ENCODE measurements around the gene MED13L. TPM values are rescaled to one million over a fixed set of nuclear protein-coding genes. Genes with fewer than 3 reads are reported as not detected.

MED13L gene
- total RNA-seq, 2 experiments from 2014 or later = 203 to 208 TPM

- ATAC-seq (ENCODE audit: poor library complexity) (no peak), DNase-seq (no peak)
- Mint-ChIP-seq H3K4me3 (no peak overlapping the region), H3K4me1 (ENCODE audit: low read depth) (peaks cover 38% of the 10 kb centered on the region), H3K9me3 (no peaks in the 10 kb centered on the region), H3K27me3 (no peaks in the 10 kb centered on the region), H3K27ac (no peak overlapping the region), H3K36me3 (ENCODE audit: low read depth) (no peaks in the 10 kb centered on the region)
- Histone ChIP-seq H3K4me3 (ENCODE audit: low read length) (no peak overlapping the region), H3K9me3 (ENCODE audit: control insufficient read depth in 1 of 2, insufficient read depth in 1 of 2, low read length in 2 of 2) (no peaks in the 10 kb centered on the region), H3K4me1 (ENCODE audit: insufficient read depth, low read length) (no peaks in the 10 kb centered on the region), H3K27me3 (ENCODE audit: control insufficient read depth in 1 of 2, insufficient read depth in 2 of 2, low read length in 2 of 2) (no peaks in the 10 kb centered on the region), H3K36me3 (ENCODE audit: insufficient read depth, low read length) (no peaks in the 10 kb centered on the region), H3K27ac (ENCODE audit: low read depth in 1 of 2, low read length in 2 of 2) (no peak overlapping the region)
- CTCF ChIA-PET = interaction anchor here (0.6 kb wide), 1 partner anchor 37 kb away, joined by 3 read pairs; no protein-coding TSS in a partner anchor
- no peak for TF ChIP-seq CTCF (IDR thresholded peaks at IDR 0.05)
- intact Hi-C loops (cut with DNase I, micrococcal nuclease) = no loop called here
- POLR2A ChIA-PET = no interaction called here
These were observed 200.1 kb downstream of the MED13L start for GRCh38 chr12:116077431-116077830.

GRCh38 chr12:116076399-116076798 is 201.1 kb downstream of the MED13L start:
- CTCF ChIA-PET = no interaction called here

GRCh38 chr12:116074686-116075085 is 202.8 kb downstream of the MED13L start:
- Mint-ChIP-seq H3K36me3 (ENCODE audit: low read depth) (no peaks in the 10 kb centered on the region), H3K27ac (peak overlapping the region; percentile 2), H3K4me3 (no peak overlapping the region), H3K27me3 (no peaks in the 10 kb centered on the region), H3K4me1 (ENCODE audit: low read depth) (peaks cover 53% of the 10 kb centered on the region), H3K9me3 (no peaks in the 10 kb centered on the region)
- Histone ChIP-seq H3K4me1 (ENCODE audit: insufficient read depth, low read length) (no peaks in the 10 kb centered on the region), H3K36me3 (ENCODE audit: insufficient read depth, low read length) (no peaks in the 10 kb centered on the region), H3K9me3 (ENCODE audit: control insufficient read depth in 1 of 2, insufficient read depth in 1 of 2, low read length in 2 of 2) (no peaks in the 10 kb centered on the region), H3K4me3 (ENCODE audit: low read length) (no peak overlapping the region), H3K27me3 (ENCODE audit: control insufficient read depth in 1 of 2, insufficient read depth in 2 of 2, low read length in 2 of 2) (no peaks in the 10 kb centered on the region), H3K27ac (ENCODE audit: low read depth in 1 of 2, low read length in 2 of 2) (no peak overlapping the region)
- no peak for ATAC-seq (ENCODE audit: poor library complexity)
- CTCF ChIA-PET = no interaction called here
- intact Hi-C loops (cut with DNase I, micrococcal nuclease) = loop anchor here in 1 of 2 experiments (5.0 kb wide), 1 partner anchor 163 kb away; no protein-coding TSS in a partner anchor
- POLR2A ChIA-PET = no interaction called here
- no peak for DNase-seq
- TF ChIP-seq CTCF (IDR thresholded peaks at IDR 0.05) = no peak

More at GRCh38 chr12:116076399-116076798, 201.1 kb downstream of the MED13L start:
- intact Hi-C loops (cut with DNase I, micrococcal nuclease) = no loop called here
- H3K4me3 Mint-ChIP-seq = no peak overlapping the region
- DNase-seq (no peak), ATAC-seq (ENCODE audit: poor library complexity) (no peak)
- H3K4me3 ChIP-seq (ENCODE audit: low read length) = no peak overlapping the region
- peaks cover 44% of the 10 kb centered on the region for H3K4me1 Mint-ChIP-seq (ENCODE audit: low read depth)
- H3K36me3 ChIP-seq (ENCODE audit: insufficient read depth, low read length) = no peaks in the 10 kb centered on the region
- H3K27me3 ChIP-seq (ENCODE audit: control insufficient read depth in 1 of 2, insufficient read depth in 2 of 2, low read length in 2 of 2) = no peaks in the 10 kb centered on the region
- no peak overlapping the region for H3K27ac ChIP-seq (ENCODE audit: low read depth in 1 of 2, low read length in 2 of 2)
- no peaks in the 10 kb centered on the region for H3K36me3 Mint-ChIP-seq (ENCODE audit: low read depth)
- no peaks in the 10 kb centered on the region for H3K9me3 Mint-ChIP-seq
- no peaks in the 10 kb centered on the region for H3K9me3 ChIP-seq (ENCODE audit: control insufficient read depth in 1 of 2, insufficient read depth in 1 of 2, low read length in 2 of 2)
- no peak overlapping the region for H3K27ac Mint-ChIP-seq
- no peaks in the 10 kb centered on the region for H3K4me1 ChIP-seq (ENCODE audit: insufficient read depth, low read length)
- no peaks in the 10 kb centered on the region for H3K27me3 Mint-ChIP-seq
- no peak for TF ChIP-seq CTCF (IDR thresholded peaks at IDR 0.05)
- POLR2A ChIA-PET = no interaction called here
